SK-N-DZ (cell line): ENCODE measurements around the gene G2E3.
"Not testable (repeated sequence)": the region's sequence is repeated elsewhere in the genome, so short reads cannot be mapped to it uniquely, and the experiment has no call there.

ENCODE experiments used
- DNase-seq: peaks from one replicate; pipeline ENCODE4 v3.0.0-alpha.2; 2015; ENCODE audit warnings: low spot score

Gene G2E3

DNA sequence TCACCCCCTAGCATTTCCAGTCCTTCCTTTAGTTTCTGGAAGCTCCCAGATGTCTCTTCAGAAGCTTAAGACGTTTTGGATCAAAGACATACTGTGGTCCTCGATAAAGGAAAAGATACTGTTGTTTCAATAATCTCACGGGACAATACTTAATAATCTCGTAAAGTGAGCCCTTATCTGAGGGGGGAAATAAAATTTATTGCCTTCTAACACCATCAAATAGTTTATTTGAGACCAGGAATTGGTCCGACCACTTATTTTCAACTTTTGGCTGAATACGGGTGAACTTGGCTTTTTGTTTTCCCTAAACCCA is 640 bp upstream of the G2E3 start:
- no peak for DNase-seq

DNA sequence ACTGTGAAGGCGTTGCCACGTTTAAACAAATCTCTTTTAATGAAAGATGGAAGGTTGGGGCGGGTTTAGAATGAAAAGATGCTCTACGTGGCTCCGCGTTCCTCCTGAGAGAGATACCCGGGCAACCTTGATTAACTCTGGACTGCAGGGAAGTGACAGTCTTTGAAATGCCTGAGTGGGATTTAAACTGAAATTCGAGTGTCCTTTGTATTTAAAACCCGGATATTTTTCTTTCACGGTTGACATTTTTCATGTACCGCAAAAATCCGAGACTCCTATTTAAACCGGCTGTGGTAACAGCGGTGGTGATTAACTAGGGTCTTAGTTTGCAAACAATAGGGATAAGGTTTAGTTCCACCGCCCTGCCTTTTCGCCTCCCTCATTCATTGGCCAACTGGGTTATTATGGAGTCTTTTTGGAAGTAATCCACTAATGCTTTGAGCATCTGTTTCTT is 707 bp downstream of the G2E3 start:
- DNase-seq, result peak; percentile 25

DNA sequence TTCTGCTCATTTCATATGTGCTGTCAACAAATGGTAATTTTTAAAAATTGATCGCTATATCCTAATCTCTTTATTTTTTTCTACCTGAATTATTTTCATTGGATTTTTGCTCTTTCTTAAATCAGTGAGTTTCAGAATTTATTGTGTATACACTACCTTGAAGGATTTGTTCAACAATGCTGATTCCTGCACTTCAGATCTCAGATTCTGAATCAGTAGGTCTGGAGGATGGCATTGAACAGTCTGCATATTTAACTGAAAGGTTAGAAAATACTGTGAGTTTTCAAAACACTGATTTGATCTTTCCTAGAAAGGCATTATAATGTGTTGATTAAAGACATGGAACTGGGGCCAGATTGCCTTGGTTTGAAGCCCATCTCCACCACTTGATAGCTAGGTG is 1.6 kb downstream of the G2E3 start:
- DNase-seq, result no peak

DNA sequence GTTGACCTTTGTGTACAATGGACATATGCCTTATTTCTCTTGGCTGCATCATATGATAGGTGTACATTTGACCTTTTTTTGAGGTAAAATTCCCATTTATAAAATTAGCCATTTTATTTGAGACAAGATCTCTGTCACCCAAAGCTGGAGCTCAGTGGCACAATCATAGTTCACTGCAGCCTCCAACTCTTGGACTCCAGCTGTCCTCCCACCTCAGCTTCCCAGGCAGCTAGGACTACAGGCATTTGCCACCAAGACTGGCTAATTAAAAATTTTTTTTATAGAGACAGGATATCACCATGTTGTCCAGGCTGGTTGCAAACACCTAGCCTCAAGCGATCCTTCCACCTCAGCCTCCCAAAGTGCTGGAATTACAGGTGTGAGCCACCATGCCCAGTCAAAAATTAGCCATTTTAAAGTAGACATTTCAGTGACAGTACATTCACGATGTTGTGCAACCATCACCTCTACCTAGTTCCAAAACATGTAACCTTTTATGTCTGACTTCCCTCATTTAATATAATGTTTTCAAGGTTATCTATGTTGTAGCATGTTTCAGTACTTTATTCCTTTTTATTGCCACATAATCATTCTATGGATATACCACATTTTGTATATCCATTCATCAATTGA is 5.4 kb downstream of the G2E3 start:
- no peak for DNase-seq

DNA sequence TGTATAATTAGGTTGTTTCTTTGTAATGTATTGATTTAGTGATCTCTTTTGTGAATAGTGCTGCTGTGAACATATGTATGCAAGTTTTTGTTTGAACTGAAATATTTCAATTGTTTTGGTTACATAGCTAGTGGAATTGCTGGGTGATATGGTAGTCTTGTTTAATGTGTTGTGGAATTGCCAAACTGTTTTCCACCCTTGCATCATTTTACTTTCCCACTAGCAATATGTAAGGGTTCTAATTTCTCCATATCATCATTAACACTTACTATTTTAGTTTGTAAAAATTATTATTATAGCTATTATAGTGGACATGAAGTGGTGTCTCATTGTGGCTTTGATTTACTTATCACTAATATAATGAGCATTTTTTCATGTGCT is 5.9 kb downstream of the G2E3 start:
- no peak for DNase-seq

DNA sequence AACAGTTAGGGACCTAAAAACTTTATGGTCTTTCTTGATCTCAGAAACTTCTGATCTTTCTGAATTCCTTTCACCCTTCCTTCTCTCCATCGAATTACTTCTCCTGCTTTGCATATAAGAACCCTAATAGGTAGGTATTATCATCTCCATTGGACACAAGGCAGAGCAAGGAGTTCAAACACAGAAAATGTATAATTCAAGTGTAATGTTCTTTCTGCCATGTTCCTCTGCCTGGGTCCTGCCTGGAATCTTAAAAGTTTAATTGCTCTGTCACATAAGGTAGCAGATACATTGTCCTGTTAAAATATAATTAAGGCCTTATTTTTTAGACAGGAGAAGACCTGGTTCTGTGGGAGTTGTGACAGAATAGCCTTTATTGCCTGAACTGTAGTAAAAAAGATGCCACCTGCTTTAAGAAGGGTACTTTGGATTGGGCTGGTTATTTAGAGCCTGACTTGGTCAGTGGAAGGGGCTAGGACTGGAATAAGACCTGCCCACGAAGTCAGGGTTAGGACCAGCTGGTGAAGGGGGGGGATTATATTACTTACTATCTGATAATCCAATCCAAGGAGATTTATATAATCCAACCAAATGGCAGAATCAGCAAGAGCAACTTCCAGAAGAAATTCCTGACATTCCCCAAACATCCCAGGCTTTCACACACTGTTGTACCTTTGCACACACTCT is 10.4 kb downstream of the G2E3 start:
- no peak for DNase-seq

DNA sequence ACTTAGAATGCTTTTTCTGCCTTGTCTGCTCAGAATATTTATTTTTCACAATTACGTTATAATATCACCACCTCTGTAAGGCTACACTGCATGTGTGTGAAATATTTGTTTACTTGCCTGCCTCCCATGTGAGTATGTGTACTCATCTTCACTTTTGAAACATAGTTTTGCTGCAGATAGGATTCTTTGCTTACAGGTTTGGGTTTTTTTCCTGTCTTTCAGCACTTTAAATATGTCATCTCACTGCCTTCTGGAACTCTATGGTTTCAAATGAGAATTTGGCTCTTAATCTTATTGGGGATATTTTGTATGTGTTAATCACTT is 10.9 kb downstream of the G2E3 start:
- no peak for DNase-seq

DNA sequence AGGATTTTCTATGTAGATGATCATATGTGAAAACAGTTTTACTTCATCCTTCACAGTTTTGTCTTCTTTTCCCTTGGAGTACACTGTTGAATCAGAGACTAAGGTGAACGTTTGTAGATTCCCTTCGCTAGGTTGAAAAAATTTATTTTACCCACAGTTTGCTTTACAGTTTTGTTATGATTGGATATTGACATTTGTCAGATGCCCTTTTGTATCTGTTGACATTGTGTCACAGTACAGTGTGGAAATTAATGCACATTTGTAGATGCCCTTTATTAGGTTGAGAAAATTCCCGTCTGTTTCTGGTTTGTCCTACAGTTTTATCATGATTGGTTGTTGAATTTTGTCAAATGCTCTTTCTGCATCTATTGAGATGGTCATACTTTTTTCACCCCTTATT is 13.3 kb downstream of the G2E3 start:
- no peak for DNase-seq

DNA sequence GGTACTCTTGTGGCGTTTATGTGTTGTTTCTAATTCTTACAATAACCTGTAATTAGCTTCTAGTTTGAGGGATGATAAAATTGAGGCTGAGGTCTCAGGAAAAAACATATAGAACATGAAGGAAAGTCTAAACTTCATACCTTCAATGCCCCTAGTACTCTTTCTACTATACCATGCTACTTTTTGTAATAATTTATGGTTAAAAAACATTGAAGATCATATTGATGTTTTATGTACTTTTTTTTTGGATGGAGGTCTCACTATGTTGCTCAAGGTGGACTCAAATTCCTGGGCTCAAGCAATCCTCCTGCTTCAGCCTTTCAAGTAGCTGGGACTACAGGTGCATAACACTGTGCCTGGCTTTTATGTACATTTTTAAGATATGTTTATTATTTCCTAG is 13.8 kb downstream of the G2E3 start:
- no peak for DNase-seq

DNA sequence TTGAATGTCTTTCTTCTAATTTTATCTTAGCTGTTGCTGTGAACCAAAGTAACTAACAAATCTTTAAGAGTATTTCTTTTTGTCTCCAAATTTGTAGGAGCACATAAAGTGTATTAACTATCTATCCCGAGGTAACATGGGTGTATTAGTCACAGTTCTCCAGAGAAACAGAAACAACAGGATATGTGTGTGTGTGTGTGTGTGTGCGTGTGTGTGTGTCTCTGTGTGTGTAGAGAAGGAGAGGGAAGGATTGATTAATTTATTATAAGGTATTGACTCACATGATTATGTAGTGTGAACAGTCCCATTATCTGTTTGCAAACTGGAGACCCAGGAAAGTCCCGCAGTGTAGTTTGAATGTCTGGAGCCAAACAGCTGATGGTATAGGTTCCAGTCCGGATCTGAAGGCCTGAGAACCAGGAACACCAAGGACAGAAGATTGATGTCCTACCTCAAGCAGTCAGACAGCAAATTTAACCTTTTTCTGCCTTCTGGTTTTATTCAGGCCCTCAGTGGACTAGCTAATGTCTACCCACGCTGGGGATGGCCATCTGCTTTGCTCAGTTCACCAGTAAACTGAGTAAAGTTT is 14.4 kb downstream of the G2E3 start:
- DNase-seq, result no peak

DNA sequence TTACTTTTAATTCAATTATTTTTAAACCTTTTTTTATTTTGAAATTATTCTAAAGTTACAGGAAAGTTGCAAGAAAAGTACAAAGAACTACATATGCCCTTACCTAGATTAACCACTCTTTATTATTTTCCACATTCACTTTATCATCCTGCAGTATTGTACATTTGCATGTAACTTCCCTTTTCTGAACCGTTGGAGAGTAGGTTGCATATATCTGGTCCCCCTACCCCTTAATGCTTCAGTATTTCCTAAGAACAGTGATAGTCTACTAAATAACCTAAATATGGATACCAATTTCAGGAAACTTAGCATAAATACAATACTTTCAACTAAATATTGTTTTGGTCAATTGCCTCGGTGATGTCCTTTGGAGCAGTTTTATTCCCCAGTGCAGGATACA is 15.0 kb downstream of the G2E3 start:
- no peak for DNase-seq

DNA sequence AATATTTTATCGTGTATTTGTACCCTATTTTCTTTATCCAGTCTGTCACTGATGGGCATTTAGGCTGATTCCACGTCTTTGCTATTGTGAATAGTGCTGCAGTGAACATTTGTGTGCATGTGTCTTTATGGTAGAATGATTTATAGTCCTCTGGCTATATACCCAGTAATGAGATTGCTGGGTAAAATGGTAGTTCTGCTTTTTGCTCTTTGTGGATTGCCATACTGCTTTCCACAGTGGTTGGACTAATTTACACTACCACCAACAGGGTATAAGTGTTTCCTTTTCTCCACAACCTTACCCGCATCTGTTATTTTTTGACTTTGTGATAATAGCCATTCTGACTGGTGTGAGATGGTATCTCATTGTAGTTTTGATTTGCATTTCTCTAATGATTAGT is 15.8 kb downstream of the G2E3 start:
- not testable (repeated sequence) for DNase-seq

DNA sequence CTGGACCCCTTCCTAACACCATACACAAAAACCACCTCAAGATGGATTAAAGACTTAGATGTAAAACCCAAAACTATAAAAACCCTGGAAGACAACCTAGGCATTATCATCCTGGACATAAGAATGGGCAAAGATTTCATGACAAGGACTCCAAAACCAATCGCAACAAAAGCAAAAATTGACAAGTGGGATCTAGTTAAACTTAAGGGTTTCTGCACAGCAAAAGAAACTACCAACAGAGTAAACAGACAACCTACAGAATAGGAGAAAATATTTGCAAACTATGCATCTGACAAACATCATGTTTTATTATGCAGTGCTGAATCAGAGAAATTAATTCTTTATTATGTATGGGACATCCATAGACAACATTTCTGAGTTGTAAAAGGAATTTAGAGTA is 17.4 kb downstream of the G2E3 start:
- DNase-seq, result not testable (repeated sequence)

DNA sequence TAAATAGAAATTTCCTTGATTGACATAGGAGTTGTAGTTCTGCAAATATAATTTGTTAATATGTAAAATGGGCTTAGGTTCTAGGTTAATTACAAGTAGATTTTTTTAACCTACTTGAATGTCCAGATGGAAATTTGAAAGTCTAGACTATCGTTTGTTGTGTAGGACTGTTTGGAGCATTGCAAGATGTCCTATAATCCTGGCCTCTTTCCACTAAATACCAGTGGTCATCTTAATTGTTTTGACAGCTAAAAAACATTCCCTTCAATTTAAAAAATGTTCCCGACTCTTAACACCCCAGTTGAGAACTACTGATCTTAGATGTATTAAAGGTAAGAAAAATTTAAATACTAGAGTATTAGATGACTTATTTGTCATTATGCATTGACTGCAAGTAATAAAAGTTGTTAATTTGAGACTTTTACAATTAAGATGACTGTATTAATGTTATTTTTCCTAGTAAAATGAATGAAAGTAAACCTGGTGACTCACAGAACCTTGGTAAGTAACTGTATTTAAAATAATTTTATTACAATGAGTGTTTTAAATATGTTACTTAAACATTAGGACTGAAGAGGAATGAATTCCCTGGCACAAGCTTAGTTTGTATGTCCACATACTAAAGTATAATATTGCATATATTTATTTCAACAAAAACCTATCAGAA is 21.8 kb downstream of the G2E3 start:
- DNase-seq, result no peak

DNA sequence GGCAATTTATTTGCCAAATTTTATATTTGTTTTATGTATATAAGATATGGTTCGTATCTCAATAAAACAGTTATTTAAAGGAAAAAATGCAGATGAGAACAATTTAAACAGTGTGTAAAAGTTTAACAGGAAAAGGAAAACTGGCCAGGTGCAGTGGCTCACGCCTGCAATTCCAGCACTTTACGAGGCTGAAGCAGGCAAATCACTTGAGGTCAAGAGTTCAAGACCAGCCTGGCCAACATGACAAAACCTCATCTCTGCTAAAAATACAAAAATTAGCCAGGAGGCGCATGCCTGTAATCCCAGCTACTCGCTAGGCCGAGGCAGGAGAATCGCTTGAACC is 22.3 kb downstream of the G2E3 start:
- no peak for DNase-seq

DNA sequence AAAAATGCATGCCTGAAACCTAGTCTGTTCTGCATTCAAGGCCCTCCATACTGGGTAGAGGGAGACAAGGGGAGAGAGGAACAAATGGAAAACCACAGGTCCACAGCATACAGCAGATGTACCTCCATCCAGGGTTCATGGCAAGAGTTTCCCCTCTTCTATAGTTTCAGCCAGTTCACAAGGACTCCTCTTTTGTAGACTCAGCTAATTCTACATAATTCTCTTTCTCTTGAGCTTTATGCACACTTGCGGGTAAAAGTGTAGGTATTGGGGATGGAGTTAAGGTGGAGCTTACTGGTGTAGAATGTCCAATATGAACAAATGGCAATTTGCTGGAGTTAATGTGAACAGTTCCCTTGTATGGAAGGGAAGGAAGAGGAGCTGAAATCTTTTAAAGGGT is 23.4 kb downstream of the G2E3 start:
- no peak for DNase-seq

DNA sequence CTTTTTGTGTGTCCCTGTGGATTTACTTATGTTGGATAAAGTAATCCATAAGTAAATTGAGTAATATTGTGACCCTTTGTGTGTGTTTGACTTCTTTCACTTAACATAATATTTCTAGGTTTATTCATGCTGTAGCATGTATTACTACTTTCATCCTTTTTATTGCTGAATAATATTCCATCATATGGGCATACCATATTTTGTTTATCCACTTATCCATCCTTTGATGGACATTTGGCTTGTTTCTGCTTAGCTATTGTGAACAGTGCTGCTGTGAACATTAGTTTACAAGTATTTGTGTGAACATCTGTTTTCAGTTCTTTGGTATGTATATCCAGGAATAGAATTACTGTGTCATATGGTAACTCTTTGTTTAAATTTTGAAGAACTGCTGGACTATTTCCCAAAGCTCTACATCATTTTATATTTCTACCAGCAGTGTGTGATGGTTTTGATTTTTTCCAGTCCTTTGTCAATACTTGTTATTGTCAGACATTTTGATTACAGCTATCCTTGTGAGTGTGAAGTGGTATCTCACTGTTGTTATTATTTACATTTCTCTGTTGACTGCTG is 25.2 kb downstream of the G2E3 start:
- DNase-seq, result no peak

DNA sequence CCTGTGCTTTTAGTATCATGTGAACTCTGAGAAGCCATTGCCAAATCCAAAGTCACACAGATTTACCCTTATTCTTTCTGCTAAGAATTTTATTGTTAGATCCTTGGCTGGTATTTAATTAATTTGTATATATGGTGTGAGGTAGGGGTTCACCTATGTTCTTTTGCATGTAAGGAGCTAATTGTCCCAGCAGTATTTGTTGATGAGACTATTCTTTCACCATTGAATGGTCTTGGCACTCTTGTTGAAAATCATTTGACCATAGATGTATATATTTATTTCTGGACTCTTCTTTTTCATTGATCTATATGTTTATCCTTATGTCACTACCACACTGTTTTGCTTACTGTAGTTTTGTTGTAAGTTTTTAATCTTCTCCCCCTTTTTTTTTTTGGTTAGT is 26.2 kb downstream of the G2E3 start:
- DNase-seq, result no peak

DNA sequence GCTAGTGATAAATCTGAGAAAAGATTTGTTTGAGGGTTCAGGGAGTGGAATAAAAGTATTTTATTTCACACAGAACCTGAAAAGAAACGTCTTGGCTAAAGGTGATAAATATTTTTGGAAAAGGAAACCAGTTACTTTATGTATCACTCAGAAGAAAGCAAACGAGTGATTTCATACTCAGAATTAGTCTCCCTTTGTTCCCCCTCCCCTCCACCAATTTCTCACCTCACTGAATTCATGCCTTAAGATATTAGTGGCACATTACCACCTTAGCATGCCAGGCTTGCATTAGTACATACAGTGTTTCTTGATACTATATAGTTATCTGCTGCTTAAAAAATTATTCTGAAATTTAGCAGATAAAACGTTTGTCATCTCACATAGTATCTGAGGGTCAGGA is 28.2 kb downstream of the G2E3 start:
- no peak for DNase-seq

DNA sequence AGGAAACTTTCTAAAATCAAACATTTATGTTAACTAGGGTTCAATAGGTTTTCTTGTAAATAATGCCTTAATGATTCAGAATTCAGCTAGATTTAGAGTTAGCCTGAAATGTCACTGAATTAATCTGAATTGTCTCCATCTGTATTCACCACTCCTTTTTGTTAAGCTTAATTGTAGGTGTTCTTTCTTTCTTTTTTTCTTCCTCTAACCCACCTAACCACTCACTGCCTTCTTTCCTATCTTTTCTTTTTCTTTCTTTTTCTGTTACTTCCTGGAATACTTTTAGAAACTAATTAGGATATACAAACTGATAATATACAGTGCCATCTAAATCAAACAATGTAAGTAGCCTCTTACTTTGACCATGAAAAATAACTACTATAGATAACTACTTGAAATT is 29.9 kb downstream of the G2E3 start:
- DNase-seq, result no peak

DNA sequence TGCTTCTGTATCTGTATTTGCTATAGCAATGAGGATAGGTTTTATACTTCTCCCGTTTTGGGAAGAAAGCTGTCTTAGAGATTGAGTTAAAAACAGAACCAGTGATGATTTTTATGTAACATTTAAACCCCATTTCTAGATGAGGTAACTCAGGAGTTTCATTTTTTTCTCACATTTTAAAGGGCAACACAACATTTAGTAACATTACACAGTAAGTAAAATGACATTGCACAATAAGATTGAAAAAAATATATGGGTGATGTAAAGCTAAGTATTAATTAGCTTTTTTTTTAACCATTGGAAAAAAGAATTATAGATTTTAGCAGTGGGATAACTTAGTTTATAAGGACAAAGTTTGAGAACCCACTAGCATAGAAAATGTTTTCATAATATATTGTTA is 38.0 kb downstream of the G2E3 start:
- DNase-seq, result no peak

DNA sequence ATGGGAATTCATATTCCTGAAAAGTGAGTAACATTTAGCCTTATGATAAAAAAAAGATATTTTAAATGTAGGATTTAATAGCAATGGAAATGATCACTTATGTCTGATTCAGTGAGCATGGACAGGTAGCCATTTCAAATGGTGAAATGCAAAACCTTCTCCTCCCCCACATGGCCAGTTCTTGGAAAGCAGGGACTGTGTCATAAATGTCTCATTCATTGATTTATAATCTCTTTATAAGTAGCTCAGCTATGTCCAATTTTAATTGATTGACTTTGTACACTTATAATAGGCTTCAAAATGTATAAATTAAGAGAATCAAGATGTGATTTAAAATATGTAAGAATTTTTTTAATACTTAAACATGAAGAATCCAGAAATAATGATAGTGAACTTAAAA is 38.5 kb downstream of the G2E3 start:
- no peak for DNase-seq
